Activated naive CD8-positive, alpha-beta T cell treated with anti-CD3 and anti-CD28 coated beads, Interleukin-2, amount 50 U/mL, for 24 hours (primary cell): Measurements from ENCODE around the gene TMED3.

Experiments
- ATAC-seq: fragments of 150-1000 bp; cut with Tn5 transposase; one replicate; pipeline ENCODE4 v1.10.0; 2021
- DNase-seq: peaks from one replicate; pipeline ENCODE4 v3.0.0; 2021
- H3K27ac Mint-ChIP-seq: one replicate; pipeline ENCODE4 v1.8.0; 2021; ENCODE audit warnings: mild to moderate bottlenecking, mixed read lengths
- H3K27me3 Mint-ChIP-seq: one replicate; pipeline ENCODE4 v1.8.0; 2021; ENCODE audit warnings: mixed read lengths
- H3K36me3 Mint-ChIP-seq: one replicate; pipeline ENCODE4 v1.8.0; 2021; ENCODE audit warnings: low read depth, mixed read lengths
- H3K4me1 Mint-ChIP-seq: one replicate; pipeline ENCODE4 v1.8.0; 2021; ENCODE audit warnings: mixed read lengths
- H3K4me3 Mint-ChIP-seq: one replicate; pipeline ENCODE4 v1.8.0; 2021; ENCODE audit warnings: mild to moderate bottlenecking, moderate library complexity, mixed read lengths
- H3K9me3 Mint-ChIP-seq: one replicate; pipeline ENCODE4 v1.8.0; 2021; ENCODE audit warnings: mixed read lengths

TMED3 gene

GRCh38 chr15:79310985-79311900 is at the start of gene TMED3:
Gene TMED3, plus strand, starts transcription at chr15:79311112. Its CDS starts 138 bp downstream, at chr15:79311250.
- peak; percentile 84 for DNase-seq
- Mint-ChIP-seq H3K27me3 (peaks cover 12% of the 10 kb centered on the region), H3K36me3 (peaks cover 37% of the 10 kb centered on the region), H3K4me1 (peaks cover 52% of the 10 kb centered on the region), H3K27ac (peak within 1 kb of the TSS; percentile 65), H3K9me3 (no peaks in the 10 kb centered on the region), H3K4me3 (peak within 1 kb of the TSS; percentile 91)
- peak; percentile 92 for ATAC-seq

- Mint-ChIP-seq H3K27ac (no peak overlapping the region), H3K27me3 (peaks cover 15% of the 10 kb centered on the region), H3K4me1 (no peaks in the 10 kb centered on the region), H3K9me3 (no peaks in the 10 kb centered on the region), H3K4me3 (no peak overlapping the region), H3K36me3 (no peaks in the 10 kb centered on the region)
- no peak for ATAC-seq
- no peak for DNase-seq
Observed at GRCh38 chr15:79261836-79262235, 49.1 kb upstream of the TMED3 start.

- H3K4me3 Mint-ChIP-seq, result no peak overlapping the region
- peaks cover 10% of the 10 kb centered on the region for H3K27me3 Mint-ChIP-seq
- no peaks in the 10 kb centered on the region for H3K36me3 Mint-ChIP-seq
- no peaks in the 10 kb centered on the region for H3K9me3 Mint-ChIP-seq
- ATAC-seq (no peak), DNase-seq (no peak)
- no peaks in the 10 kb centered on the region for H3K4me1 Mint-ChIP-seq
- H3K27ac Mint-ChIP-seq, result no peak overlapping the region
Observed at GRCh38 chr15:79265167-79265566, 45.7 kb upstream of the TMED3 start.

GRCh38 chr15:79265987-79266579 is 44.8 kb upstream of the TMED3 start:
- no peak overlapping the region for H3K27ac Mint-ChIP-seq
- no peak for ATAC-seq
- DNase-seq, result no peak
- peaks cover 9% of the 10 kb centered on the region for H3K27me3 Mint-ChIP-seq
- H3K4me3 Mint-ChIP-seq, result no peak overlapping the region
- no peaks in the 10 kb centered on the region for H3K36me3 Mint-ChIP-seq
- H3K4me1 Mint-ChIP-seq, result no peaks in the 10 kb centered on the region
- no peaks in the 10 kb centered on the region for H3K9me3 Mint-ChIP-seq

GRCh38 chr15:79282371-79283251 is 28.3 kb upstream of the TMED3 start, which contains the start of gene ANKRD34C:
Gene ANKRD34C, plus strand, starts transcription at chr15:79282722. Its CDS starts 10,563 bp downstream, at chr15:79293285.
- DNase-seq (no peak), ATAC-seq (no peak)
- no peaks in the 10 kb centered on the region for H3K4me1 Mint-ChIP-seq
- no peaks in the 10 kb centered on the region for H3K9me3 Mint-ChIP-seq
- H3K36me3 Mint-ChIP-seq, result no peaks in the 10 kb centered on the region
- H3K4me3 Mint-ChIP-seq, result no peak within 1 kb of the TSS
- no peak within 1 kb of the TSS for H3K27ac Mint-ChIP-seq
- H3K27me3 Mint-ChIP-seq, result peaks cover 58% of the 10 kb centered on the region

GRCh38 chr15:79283252-79284048 is 27.5 kb upstream of the TMED3 start:
- DNase-seq (peak; percentile 42), ATAC-seq (no peak)
- Mint-ChIP-seq H3K4me3 (no peak overlapping the region), H3K27ac (no peak overlapping the region), H3K4me1 (no peaks in the 10 kb centered on the region), H3K27me3 (peaks cover 63% of the 10 kb centered on the region), H3K9me3 (no peaks in the 10 kb centered on the region), H3K36me3 (no peaks in the 10 kb centered on the region)

GRCh38 chr15:79290642-79291275 is 20.2 kb upstream of the TMED3 start:
- DNase-seq, result no peak
- Mint-ChIP-seq H3K27me3 (peaks cover 16% of the 10 kb centered on the region), H3K27ac (no peak overlapping the region), H3K36me3 (no peaks in the 10 kb centered on the region), H3K9me3 (no peaks in the 10 kb centered on the region), H3K4me1 (peaks cover 10% of the 10 kb centered on the region), H3K4me3 (no peak overlapping the region)
- ATAC-seq, result peak; percentile 75

GRCh38 chr15:79292011-79292410 is 18.9 kb upstream of the TMED3 start:
- DNase-seq, result no peak
- H3K9me3 Mint-ChIP-seq, result no peaks in the 10 kb centered on the region
- peaks cover 10% of the 10 kb centered on the region for H3K4me1 Mint-ChIP-seq
- no peak overlapping the region for H3K27ac Mint-ChIP-seq
- no peak for ATAC-seq
- H3K27me3 Mint-ChIP-seq, result peaks cover 8% of the 10 kb centered on the region
- H3K36me3 Mint-ChIP-seq, result no peaks in the 10 kb centered on the region
- no peak overlapping the region for H3K4me3 Mint-ChIP-seq

GRCh38 chr15:79294075-79294474 is 16.8 kb upstream of the TMED3 start:
- peaks cover 11% of the 10 kb centered on the region for H3K27me3 Mint-ChIP-seq
- no peak for ATAC-seq
- no peak overlapping the region for H3K27ac Mint-ChIP-seq
- no peaks in the 10 kb centered on the region for H3K9me3 Mint-ChIP-seq
- no peak for DNase-seq
- no peaks in the 10 kb centered on the region for H3K36me3 Mint-ChIP-seq
- H3K4me1 Mint-ChIP-seq, result peaks cover 10% of the 10 kb centered on the region
- H3K4me3 Mint-ChIP-seq, result no peak overlapping the region

- Mint-ChIP-seq H3K4me3 (no peak overlapping the region), H3K4me1 (peaks cover 1% of the 10 kb centered on the region), H3K27me3 (peaks cover 23% of the 10 kb centered on the region), H3K36me3 (no peaks in the 10 kb centered on the region), H3K27ac (no peak overlapping the region), H3K9me3 (no peaks in the 10 kb centered on the region)
- ATAC-seq, result no peak
- no peak for DNase-seq
Observed at GRCh38 chr15:79296583-79296982, 14.3 kb upstream of the TMED3 start.

- no peak overlapping the region for H3K4me3 Mint-ChIP-seq
- H3K36me3 Mint-ChIP-seq, result no peaks in the 10 kb centered on the region
- no peaks in the 10 kb centered on the region for H3K4me1 Mint-ChIP-seq
- DNase-seq (no peak), ATAC-seq (no peak)
- peaks cover 35% of the 10 kb centered on the region for H3K27me3 Mint-ChIP-seq
- H3K9me3 Mint-ChIP-seq, result no peaks in the 10 kb centered on the region
- H3K27ac Mint-ChIP-seq, result no peak overlapping the region
Observed at GRCh38 chr15:79299126-79299840, 11.6 kb upstream of the TMED3 start.

GRCh38 chr15:79299841-79300235 is 11.1 kb upstream of the TMED3 start:
- H3K9me3 Mint-ChIP-seq, result no peaks in the 10 kb centered on the region
- H3K27ac Mint-ChIP-seq, result no peak overlapping the region
- DNase-seq (no peak), ATAC-seq (no peak)
- peaks cover under 1% of the 10 kb centered on the region for H3K4me1 Mint-ChIP-seq
- H3K4me3 Mint-ChIP-seq, result no peak overlapping the region
- peaks cover 40% of the 10 kb centered on the region for H3K27me3 Mint-ChIP-seq
- no peaks in the 10 kb centered on the region for H3K36me3 Mint-ChIP-seq

- Mint-ChIP-seq H3K27ac (peak overlapping the region; percentile 52), H3K27me3 (peaks cover 35% of the 10 kb centered on the region), H3K9me3 (no peaks in the 10 kb centered on the region), H3K36me3 (peaks cover 1% of the 10 kb centered on the region), H3K4me1 (peaks cover 43% of the 10 kb centered on the region), H3K4me3 (no peak overlapping the region)
- peak; percentile 12 for DNase-seq
- peak; percentile 55 for ATAC-seq
Observed at GRCh38 chr15:79307251-79307650, 3.7 kb upstream of the TMED3 start.
